Ishikawa (cell line): ENCODE data around the gene UCP1.

Experiments
- CREB1 ChIP-seq: IDR thresholded peaks from 2 replicates; pipeline ENCODE4 v1.6.1; 2012; ENCODE audit warnings: low read depth
- EP300 ChIP-seq: IDR thresholded peaks from 2 replicates; pipeline ENCODE4 v1.6.1; 2012; ENCODE audit warnings: borderline replicate concordance
- FOXM1 ChIP-seq: IDR thresholded peaks from 2 replicates; pipeline ENCODE4 v1.6.1; 2012; ENCODE audit warnings: low read depth, borderline replicate concordance
- NFIC ChIP-seq: IDR thresholded peaks from 2 replicates; pipeline ENCODE4 v1.6.1; 2012
- REST ChIP-seq: IDR thresholded peaks from 2 replicates; pipeline ENCODE4 v1.6.1; 2012; ENCODE audit warnings: low read depth, mild to moderate bottlenecking
- TAF1 ChIP-seq: IDR thresholded peaks from 2 replicates; pipeline ENCODE4 v1.6.1; 2012; ENCODE audit warnings: low read depth, mild to moderate bottlenecking
- TCF12 ChIP-seq: IDR thresholded peaks from 2 replicates; pipeline ENCODE4 v1.6.1; 2012; ENCODE audit warnings: low read depth
- USF1 ChIP-seq: IDR thresholded peaks from 2 replicates; pipeline ENCODE4 v1.6.1; 2012
- YY1 ChIP-seq: IDR thresholded peaks from 2 replicates; pipeline ENCODE4 v1.6.1; 2012; ENCODE audit warnings: low read depth
- TF ChIP-seq, protein P1 (sequence below): IDR thresholded peaks from 2 replicates; pipeline ENCODE4 v1.6.1; 2012

- TF ChIP-seq YY1: no peak
- TF ChIP-seq TCF12: no peak
- no peak for TF ChIP-seq CREB1
- TF ChIP-seq, protein P1, sequence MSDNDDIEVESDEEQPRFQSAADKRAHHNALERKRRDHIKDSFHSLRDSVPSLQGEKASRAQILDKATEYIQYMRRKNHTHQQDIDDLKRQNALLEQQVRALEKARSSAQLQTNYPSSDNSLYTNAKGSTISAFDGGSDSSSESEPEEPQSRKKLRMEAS: no peak
- TF ChIP-seq USF1: no peak
- no peak for TF ChIP-seq EP300
- no peak for TF ChIP-seq FOXM1
- TF ChIP-seq TAF1: no peak
- no peak for TF ChIP-seq REST
- no peak for TF ChIP-seq NFIC
Observed at GRCh38 chr4:140575489-140575888, 6.7 kb upstream of the UCP1 start.
